VCaP (cell line): ENCODE results near the gene WIPF3.

Experiments
- H3K27ac ChIP-seq: fragments of 450-650 bp; 2 replicates; pipeline ENCODE4 v1.5.1; 2017
- TF ChIP-seq, protein P1 (sequence below): fragments of 450-650 bp; conservative IDR thresholded peaks from 2 replicates; pipeline ENCODE4 v1.5.1; 2017; ENCODE audit warnings: mild to moderate bottlenecking, moderate library complexity

WIPF3 gene

DNA sequence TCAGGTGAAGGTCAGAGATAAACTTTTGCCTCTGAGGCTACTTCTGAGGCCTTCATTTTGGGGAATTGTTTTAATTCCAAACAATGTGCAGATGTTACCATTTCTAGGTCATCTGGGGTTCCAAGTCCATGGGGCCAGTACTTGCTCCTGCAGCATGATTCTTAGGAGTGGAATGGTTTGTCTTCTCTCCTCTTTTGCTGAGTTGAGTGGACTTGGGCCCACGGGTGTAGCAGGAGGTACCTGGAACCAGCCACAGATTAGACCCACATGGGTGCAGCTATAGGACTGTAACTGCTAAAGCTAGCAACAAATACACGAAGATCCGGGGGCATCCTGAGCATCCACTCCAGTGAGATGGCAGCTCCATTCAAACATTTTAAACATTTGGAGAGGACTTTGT, 41.6 kb downstream of the WIPF3 start:
- TF ChIP-seq, protein P1, sequence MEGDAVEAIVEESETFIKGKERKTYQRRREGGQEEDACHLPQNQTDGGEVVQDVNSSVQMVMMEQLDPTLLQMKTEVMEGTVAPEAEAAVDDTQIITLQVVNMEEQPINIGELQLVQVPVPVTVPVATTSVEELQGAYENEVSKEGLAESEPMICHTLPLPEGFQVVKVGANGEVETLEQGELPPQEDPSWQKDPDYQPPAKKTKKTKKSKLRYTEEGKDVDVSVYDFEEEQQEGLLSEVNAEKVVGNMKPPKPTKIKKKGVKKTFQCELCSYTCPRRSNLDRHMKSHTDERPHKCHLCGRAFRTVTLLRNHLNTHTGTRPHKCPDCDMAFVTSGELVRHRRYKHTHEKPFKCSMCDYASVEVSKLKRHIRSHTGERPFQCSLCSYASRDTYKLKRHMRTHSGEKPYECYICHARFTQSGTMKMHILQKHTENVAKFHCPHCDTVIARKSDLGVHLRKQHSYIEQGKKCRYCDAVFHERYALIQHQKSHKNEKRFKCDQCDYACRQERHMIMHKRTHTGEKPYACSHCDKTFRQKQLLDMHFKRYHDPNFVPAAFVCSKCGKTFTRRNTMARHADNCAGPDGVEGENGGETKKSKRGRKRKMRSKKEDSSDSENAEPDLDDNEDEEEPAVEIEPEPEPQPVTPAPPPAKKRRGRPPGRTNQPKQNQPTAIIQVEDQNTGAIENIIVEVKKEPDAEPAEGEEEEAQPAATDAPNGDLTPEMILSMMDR, result no peak
- H3K27ac ChIP-seq, result no peak overlapping the region

DNA sequence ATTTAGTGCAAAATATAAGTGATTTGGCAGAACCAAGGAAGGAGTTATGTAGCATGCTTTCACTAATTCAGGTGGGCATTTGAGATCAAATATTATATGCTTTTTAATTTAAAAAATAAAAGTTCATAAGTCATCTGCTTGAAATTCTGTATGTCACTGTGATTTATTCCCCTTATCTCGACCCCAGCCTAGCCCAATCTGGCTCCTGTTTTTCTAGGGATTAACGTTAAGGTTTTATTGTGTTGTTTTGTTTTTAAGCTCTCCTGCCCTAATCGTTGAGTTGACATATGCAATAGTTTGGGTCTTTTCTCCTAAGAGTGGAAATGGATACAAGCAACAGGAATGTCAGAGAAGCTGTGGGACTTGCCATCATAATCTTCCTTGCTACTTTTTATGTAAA, 42.6 kb downstream of the WIPF3 start:
- H3K27ac ChIP-seq, result no peak overlapping the region
- TF ChIP-seq, protein P1, result no peak

DNA sequence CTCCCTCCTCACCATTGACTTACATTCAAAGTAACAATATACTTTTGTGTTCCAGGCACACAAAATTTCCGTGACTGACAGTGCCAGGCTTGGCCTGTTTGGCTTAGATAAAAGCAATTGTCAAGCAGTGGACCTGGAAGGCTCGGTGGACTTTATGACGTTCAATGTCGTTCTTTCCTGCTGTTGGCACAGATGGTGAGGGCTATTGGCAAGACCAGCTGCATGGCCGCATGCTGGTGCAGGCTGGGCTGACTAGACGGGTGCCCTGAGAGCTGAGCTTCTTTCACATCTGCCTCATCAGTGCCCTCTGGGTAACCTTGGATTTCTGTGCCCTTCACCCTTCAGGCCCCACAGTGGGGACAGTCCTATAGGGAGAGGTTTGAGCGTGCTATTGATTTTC, 45.2 kb downstream of the WIPF3 start:
- no peak overlapping the region for H3K27ac ChIP-seq
- TF ChIP-seq, protein P1, result no peak

DNA sequence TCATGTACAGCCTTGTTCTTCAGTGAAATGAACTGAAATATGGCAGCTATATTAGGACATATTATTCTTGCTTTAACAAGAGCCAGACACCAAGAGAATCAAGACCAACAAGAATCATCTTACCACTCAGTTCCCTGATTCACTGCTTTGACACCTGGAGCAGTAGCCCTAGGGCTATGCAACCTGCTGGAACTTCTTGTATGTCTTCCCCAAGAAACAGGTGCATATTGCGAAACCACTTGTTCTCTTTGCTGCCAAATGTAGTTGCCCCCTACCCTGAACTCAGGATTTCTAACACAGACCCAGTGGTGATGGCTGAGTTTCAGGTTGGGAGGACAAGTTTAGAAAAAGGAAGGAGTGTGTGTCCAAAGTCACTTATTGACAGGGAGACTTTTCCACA, 46.1 kb downstream of the WIPF3 start:
- TF ChIP-seq, protein P1, result no peak
- H3K27ac ChIP-seq, result no peak overlapping the region

DNA sequence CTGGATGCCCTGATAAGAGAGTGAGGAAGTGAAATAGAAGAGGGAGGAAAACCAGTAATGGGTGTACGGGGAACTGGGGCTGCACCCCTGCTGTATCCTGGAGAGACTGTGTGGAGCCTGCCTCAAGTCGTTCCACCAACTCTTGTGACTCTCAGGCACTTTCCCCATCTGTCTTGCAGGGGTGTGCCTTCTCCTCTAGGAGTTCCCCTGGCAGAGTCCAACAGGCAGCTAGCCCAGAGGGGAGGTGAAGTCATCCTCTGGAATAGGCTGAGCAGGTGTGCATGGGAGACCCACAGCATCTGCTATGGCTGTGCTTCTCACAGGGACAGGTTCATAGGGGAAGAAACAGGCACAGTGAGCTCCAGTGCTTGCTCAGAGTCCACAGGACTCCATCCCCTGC, 46.8 kb downstream of the WIPF3 start:
- TF ChIP-seq, protein P1, result no peak
- no peak overlapping the region for H3K27ac ChIP-seq

DNA sequence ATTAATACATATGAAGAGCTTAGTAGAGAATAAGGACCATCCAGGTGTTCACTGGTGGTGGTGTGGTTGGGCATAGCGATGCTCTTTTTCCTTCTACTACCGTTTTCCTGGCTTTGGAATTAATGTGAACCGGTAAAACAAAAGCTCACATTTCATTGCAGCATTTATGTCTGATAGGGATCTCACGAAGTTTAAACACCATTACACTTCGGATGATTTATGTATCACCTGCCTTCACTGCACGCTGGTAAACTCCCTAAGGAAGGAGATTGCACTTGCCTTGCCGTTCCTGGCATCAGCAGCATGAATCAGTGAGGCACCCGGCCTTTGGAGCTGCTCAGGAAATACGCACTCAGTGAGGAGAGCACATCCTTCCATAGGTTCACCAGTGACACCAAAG, 47.5 kb downstream of the WIPF3 start:
- TF ChIP-seq, protein P1, result no peak
- H3K27ac ChIP-seq, result no peak overlapping the region

DNA sequence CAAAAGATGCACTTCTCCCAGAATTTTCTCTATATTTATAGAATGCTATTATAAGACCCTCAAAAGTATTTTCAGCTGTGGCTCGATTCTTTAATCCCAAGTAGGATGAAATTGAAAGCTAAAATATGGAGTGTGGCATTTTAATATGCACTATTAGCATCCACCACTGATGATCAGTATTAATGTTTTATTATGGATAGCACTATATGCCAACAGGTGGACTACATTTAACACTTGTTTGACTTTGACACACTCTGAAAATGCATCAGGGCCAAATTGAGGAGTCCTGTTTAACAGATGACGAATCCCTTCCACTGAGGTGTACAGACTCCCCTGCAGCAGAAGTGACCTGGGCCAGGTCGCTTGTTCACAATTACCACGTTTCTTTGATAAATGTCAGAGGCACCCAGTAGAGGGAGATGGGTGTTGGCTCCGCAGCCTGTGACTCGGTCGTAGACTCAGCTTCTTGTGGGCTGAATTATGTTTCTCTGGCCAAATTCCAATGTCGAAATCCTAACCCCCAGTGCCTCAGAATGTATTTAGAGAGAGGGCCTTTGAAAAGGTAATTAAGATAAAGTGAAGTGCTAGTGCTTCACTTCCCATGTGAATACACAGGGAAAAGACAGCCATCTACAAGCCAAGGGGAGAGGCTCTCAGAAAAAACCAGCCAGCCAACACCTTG, 48.1 kb downstream of the WIPF3 start:
- TF ChIP-seq, protein P1, result no peak
- H3K27ac ChIP-seq, result no peak overlapping the region
